NB4 (cell line): Measurements from ENCODE around the gene AP1M2.
A peak's percentile ranks its signal among the peaks of the same experiment; 100 is the strongest.

Experiments used
- DNase-seq: peaks from one replicate; pipeline ENCODE4 v3.0.0; 2010; ENCODE audit warnings: low read depth
- H3K4me3 ChIP-seq: one replicate; pipeline ENCODE4 v1.5.1; 2011; ENCODE audit warnings: mild to moderate bottlenecking, low read depth, low read length, moderate library complexity
- CTCF ChIP-seq: IDR thresholded peaks from one replicate; pipeline ENCODE4 v1.5.1; 2012; ENCODE audit warnings: low read depth, low read length
- MAX ChIP-seq: IDR thresholded peaks from 2 replicates; pipeline ENCODE4 v1.6.1; 2011; ENCODE audit warnings: low read depth, low read length
- MYC ChIP-seq: IDR thresholded peaks from 2 replicates; pipeline ENCODE4 v1.6.1; 2011; ENCODE audit warnings: low read depth, low read length
- POLR2A ChIP-seq: IDR thresholded peaks from 2 replicates; pipeline ENCODE4 v1.6.1; 2011; ENCODE audit warnings: mild to moderate bottlenecking; ENCODE audit not compliant: insufficient read length; ENCODE audit errors: extremely low read depth

Gene AP1M2

GRCh38 chr19:10554760-10555609 lies 32.1 kb downstream of the AP1M2 start:
- H3K4me3 ChIP-seq, result no peak overlapping the region
- TF ChIP-seq MAX (no peak), CTCF (peak; percentile 21), POLR2A (no peak)
- peak; percentile 53 for DNase-seq

GRCh38 chr19:10553943-10554381 lies 33.1 kb downstream of the AP1M2 start:
- no peak overlapping the region for H3K4me3 ChIP-seq

GRCh38 chr19:10553087-10553667 lies 33.9 kb downstream of the AP1M2 start:
- no peak overlapping the region for H3K4me3 ChIP-seq
- no peak for TF ChIP-seq CTCF
- no peak for TF ChIP-seq MAX
- TF ChIP-seq POLR2A, result no peak
- TF ChIP-seq MYC, result no peak
- peak; percentile 57 for DNase-seq

More at GRCh38 chr19:10553943-10554381, 33.1 kb downstream of the AP1M2 start:
- peak; percentile 36 for DNase-seq
- TF ChIP-seq MYC (no peak), CTCF (no peak), POLR2A (no peak), MAX (no peak)

GRCh38 chr19:10552510-10553053 lies 34.5 kb downstream of the AP1M2 start:
- peak; percentile 79 for DNase-seq

More at GRCh38 chr19:10552510-10553053, 34.5 kb downstream of the AP1M2 start:
- TF ChIP-seq CTCF (no peak), MAX (peak; percentile 81), POLR2A (peak; percentile 27), MYC (no peak)
- no peak overlapping the region for H3K4me3 ChIP-seq
